ENCODE data around the gene NUDCD3.

The NUDCD3 gene

GRCh38 chr7:44396496-44396895 is 94.0 kb downstream of the NUDCD3 start:
- DNase-seq: no peak

DNA sequence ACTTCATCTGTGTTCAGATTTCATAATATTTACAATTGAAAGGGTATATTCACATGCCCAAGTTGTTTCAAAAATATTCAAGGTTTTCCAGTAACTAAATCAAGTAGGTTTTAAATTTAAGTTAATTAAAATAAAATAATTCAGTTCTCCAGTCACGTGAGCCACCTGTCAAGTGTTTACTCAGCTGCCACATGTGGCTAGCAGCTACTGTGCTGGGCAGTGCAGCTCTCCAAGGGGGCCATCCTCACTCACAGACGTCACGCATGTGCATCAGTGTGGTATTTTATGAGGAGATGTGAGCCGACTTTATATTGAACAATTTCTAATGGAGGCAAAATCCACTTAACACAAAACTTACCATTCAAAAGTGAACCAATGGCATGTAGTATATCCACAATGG is 95.4 kb downstream of the NUDCD3 start:
- DNase-seq: no peak

GRCh38 chr7:44394636-44395035 is 95.8 kb downstream of the NUDCD3 start:
- DNase-seq: no peak

DNA sequence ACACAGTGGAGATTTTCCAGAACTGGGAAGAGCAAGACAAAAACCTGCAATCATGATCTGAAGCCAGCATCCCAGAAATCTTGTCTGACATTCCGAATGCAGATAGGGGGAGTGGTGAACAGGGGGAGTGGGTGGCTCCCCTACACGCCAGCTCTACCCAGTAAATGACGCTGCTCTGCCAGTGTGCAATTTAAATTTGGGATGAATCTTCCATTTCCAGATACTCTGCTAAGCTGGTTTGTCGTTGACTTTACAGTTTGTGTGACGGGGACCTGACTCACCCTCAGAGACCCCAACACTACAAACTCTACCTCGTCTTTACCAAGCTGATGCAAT is 96.4 kb downstream of the NUDCD3 start:
- no peak for DNase-seq

DNA sequence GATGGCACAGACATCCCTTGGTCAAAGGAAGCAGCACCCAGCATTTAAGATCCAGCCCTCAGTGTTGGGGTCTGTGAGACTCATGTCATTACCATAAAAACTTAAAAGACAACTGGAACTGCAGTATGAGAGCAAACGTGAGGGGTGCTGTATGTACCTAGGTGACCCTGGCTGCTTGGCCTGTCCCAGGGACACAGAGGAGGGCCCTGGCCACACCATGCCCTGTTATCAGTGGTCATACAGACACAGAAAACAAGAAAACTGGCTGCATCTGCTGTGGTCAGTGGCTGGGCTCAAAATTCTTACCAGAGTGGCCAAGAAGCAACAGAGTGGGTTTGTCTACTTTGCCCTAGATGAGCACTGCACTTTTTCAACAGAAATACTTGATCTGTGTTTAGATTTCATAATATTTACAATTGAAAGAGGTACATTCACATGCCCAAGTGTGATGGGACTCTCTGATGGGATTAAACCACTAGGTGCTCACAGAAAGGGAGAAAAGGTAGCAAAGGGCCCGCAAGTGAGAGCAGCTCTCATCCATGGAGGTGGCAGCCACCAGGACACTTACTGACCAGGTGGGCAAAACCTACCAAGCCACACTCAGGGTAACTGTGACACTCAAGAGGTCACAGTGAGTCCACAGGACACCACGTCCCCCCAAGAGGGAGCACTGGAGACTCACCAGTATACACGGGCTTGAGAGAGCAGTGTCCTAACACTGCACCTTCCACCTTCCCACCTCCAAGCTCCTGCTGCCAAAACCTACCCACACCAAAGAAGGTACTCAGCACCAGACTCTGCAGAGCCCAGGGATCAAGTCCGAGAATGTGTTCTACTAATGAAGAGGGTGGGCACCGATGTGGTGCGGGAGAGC is 97.0 kb downstream of the NUDCD3 start:
- no peak for DNase-seq

- no peak for DNase-seq
These were observed 97.8 kb downstream of the NUDCD3 start for GRCh38 chr7:44392618-44393010.

- no peak for DNase-seq
These were observed 98.5 kb downstream of the NUDCD3 start for GRCh38 chr7:44391746-44392617.

DNA sequence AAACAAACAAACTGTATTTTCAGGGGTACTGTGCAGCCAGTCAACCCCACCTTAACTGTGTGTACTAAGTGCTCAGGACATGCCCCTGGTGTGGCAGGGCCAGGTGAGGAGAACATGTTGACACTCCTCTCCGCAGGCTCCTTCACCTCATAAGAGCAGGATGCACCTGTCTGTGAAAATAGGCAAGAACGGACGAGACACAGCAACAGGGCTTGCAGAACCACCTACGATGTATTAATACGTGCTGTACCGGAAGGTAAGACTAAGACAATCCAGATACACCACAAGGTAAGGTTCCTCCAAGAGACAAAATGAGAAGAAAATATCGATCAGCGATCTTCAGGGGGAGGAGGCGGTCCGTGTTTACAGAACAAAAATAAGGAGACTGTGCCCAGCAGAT is 99.3 kb downstream of the NUDCD3 start:
- no peak for DNase-seq

GRCh38 chr7:44390701-44391100 is 99.8 kb downstream of the NUDCD3 start:
- no peak for DNase-seq

DNA sequence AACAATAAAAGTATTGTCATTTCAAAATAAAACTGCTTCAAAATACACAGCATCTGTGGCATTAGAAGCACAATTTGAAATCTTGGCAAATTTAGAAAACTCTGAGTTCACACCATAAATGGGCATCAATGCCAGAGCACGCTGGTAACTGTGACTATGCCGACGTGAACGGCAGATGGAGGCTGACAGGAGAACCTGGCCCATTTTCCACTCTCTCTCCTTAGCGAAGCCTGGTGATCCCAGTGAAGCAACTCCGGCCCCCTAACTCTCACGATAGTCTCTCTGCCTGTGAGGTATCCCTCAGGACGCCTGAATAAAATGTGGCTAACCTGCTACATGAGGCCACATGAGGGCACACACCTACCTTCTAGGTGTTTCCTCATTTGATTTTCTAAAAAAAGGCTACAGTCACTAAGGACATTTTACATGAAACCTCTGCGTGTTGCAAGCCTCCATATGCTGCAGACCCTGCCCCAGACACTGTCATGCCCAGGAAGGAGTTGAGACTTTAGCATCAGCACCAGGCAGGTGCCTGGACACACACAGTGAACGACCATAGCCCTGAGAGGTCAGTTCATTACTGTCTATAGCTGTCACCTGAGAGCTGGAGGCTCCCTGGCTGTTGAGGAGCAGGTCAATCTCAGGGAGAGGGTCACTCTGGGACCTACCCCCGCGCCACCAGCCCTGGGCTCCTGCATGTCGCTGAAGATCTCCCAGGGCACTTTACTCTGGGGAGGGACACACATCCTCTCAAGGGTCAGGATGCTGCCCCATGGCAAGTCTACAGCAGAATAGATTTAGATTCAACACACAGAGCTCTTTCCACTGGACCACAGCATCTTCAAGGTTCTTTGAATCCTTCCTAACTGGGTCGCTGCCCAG is 102.1 kb downstream of the NUDCD3 start:
- no peak for DNase-seq

- no peak for DNase-seq
These were observed 103.1 kb downstream of the NUDCD3 start for GRCh38 chr7:44387389-44387788.

GRCh38 chr7:44386139-44386913 is 104.1 kb downstream of the NUDCD3 start:
- no peak for DNase-seq

- no peak for DNase-seq
These were observed 104.9 kb downstream of the NUDCD3 start for GRCh38 chr7:44385434-44386138.

DNA sequence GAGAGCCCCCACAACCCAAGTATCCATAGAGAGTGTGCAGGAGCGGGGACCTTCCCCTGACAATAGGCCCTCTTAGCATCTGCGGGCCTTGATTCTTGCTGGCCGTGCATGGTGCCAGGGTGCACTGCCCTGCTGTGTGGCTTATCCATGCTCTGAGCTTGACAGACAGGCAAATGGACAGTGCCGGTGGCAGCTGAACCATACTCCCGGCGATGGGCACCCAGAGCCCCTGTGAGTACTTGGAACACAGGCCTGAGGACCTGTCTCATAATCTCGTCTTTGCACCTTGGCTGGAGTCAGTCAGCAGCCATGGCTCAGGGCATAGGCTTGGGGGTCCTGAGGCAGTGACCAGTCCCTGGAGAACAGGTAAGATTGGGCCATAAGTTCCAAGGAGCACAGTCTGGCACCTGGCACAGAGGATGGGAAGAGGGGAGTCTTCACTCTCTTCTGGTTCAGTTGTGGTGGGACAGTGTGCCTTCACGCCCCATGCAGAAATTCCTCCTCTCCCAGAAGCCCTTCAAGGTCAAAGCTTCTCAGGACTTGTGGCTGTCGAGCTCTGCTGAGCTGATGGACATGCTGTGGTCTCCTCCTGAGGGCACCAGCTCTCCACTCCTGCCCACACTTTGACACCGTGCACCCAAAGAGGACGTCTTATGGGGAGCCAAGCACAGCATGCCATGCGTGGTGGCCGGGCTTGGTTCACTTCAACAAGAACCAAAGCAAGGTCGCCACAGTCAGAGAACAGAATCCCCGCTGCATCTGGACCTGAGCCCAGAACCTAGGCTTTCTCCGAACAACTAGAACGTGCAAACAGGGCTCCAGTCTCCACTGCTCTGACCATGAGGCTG is 105.6 kb downstream of the NUDCD3 start:
- DNase-seq: no peak

DNA sequence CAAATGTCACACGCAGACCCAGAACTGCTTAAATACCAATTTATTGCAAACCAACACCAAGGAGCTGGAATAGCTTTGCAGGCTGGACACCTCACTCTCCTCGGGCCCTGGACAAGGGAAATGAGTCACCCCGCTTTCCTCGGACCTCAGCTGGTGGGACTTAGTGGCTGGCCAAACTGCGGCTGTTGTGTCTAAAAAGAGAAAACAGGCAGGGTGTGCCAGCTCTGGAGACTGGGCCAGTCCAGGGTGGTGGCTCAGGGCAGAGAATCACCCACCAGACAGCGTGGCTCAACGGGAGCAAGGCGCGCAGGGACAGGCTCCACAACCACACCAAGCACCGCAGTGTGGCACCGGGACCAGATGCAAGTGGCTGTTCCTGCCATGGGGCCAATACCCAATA is 106.9 kb downstream of the NUDCD3 start:
- DNase-seq: no peak

GRCh38 chr7:44382459-44383265 is 107.8 kb downstream of the NUDCD3 start:
- no peak for DNase-seq

GRCh38 chr7:44381494-44382220 is 108.8 kb downstream of the NUDCD3 start:
- DNase-seq: no peak

DNA sequence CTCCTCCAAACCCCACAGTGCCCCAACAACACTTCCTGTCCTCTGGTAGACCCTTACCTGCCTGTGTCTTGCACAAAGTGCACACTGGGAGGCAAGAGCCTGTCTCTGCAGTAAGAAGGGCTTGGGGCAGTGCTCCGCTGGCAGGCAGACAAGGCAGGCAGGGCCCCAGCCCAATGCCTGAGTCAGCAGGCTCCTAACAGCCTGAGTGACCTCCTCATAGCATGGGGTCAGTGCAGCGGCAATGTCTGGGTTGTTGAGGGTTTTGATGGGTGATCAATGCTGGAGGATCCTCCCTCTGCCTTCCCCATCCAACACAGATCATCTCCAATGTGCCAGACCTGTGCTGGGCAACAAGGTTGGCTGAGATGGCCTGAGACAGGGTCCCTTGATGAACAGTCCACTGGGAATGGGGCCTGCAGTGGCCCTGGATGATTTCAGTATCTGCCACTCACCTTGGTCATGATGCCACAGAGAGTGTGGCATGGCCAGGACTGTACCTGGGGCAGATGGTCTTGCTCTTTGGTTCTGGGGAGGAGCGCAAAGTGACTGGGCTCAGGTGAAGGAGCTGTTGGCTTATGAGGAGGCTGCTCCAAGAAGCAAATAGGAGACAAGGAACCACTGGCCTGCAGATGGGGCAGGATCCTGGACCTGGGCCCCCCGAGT is 109.5 kb downstream of the NUDCD3 start:
- no peak for DNase-seq
